Motor neuron (in vitro differentiated cells): ENCODE measurements around the gene MGLL. TPM values are rescaled to one million over a fixed set of nuclear protein-coding genes. Genes with fewer than 3 reads are reported as not detected.

Experiments used
- ATAC-seq, 8 experiments: fragments of 200-7000 bp; cut with Tn5 transposase; replicated peaks in 6 of 8; 2 replicates each; pipeline ENCODE4 v1.8.0; 2021; ENCODE audit warnings: mild to moderate bottlenecking in 8 of 8, moderate library complexity in 8 of 8
- H3K27ac ChIP-seq, 2 donors: fragments of 250-450 bp; sonication (Bioruptor Pico); 2 replicates each; pipeline ENCODE4 v1.9.0; 2021; ENCODE audit warnings: antibody characterized with exemption in 2 of 2, mild to moderate bottlenecking in 2 of 2, moderate library complexity in 1 of 2
- H3K4me1 ChIP-seq, 2 donors: fragments of 250-450 bp; sonication (Bioruptor Pico); replicated peaks in 1 of 2; 2 replicates each; pipeline ENCODE4 v1.6.1; 2021; ENCODE audit warnings: antibody characterized with exemption in 2 of 2, mild to moderate bottlenecking in 2 of 2, moderate library complexity in 1 of 2
- H3K4me3 ChIP-seq, 5 donors: fragments of 250-450 bp; sonication (Bioruptor Pico); 2 replicates each; pipeline ENCODE4 v1.9.0; 2021; ENCODE audit warnings: antibody characterized with exemption in 5 of 5, mild to moderate bottlenecking in 5 of 5, moderate library complexity in 4 of 5
- WGBS, 10 experiments: fragments of 450-650 bp; shearing (Covaris generic); methylation state at CpG; one replicate each; pipeline ENCODE4 v1.0.0; 2022; 5-methylcytosine and 5-hydroxymethylcytosine counted together
- in situ Hi-C, 9 experiments: fragments of 400-800 bp; cut with MboI; loops; one replicate each; pipeline ENCODE4 v1.15.0; 2021; ENCODE audit warnings: low sequenced_read_pairs in 9 of 9, low pct_unique_long_range_greater_than_20kb in 2 of 9; ENCODE audit not compliant: unreplicated experiment in 9 of 9
- total RNA-seq, 8 experiments: library from RNA; unstranded; fragments of 300-600 nt; gene quantifications; 2 replicates each; pipeline versions ENCODE4 v1.2.3 to v1.2.4, GENCODE V29; 2022

The MGLL gene
- total RNA-seq, 8 experiments from 2014 or later = 0.43 to 69.2 (median 4.5) TPM

- ATAC-seq = peak in 3 of 8 experiments; percentile 19 to 78 (median 30)
- Histone ChIP-seq H3K27ac (peak overlapping the region in 1 of 2 donors; percentile 31), H3K4me3 (no peak overlapping the region), H3K4me1 (peaks cover 0 to 7% of the 10 kb centered on the region in 2 donors)
- in situ Hi-C loops = no loop called here
- WGBS, 10 experiments = 62 to 93% (median 79%) methylated on average over 1 to 6 of the region's 6 CpGs; no CpG with 5 or more reads in 2 of the 10 experiments
These were observed 19.7 kb downstream of the MGLL start for GRCh38 chr3:127802606-127803005.

DNA sequence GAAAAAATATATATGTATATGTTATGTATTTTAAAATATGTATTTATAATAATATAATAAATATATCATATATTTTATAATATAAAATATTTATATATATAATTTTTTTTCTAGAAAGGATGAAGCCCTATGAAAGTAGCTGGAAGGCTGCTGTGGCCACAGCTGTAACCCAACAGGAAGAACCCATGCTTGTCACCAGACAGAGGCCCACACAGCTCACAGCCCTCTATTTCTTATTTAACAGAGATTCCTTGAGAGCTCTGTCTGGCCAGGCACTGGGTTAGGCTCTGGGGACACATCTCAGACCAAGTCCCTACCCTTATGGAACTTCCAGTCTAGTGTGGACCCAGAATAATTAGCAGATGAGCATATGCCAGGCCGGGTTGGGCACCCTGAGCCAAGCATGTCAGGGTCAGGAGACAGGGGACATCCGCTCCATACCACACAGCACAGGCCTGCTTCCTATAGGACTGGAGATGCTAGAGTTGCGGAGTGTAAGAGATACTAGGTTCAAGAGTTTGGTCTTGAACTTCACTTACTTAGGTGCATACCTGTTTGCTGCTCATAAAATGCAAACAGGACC is 20.5 kb downstream of the MGLL start:
- no peak overlapping the region for H3K4me3 ChIP-seq
- peaks cover 0 to 10% of the 10 kb centered on the region in 2 donors for H3K4me1 ChIP-seq
- in situ Hi-C loops = no loop called here
- no peak overlapping the region for H3K27ac ChIP-seq
- 80 to 100% (median 92%) methylated on average over 1 to 3 of the region's 3 CpGs; no CpG with 5 or more reads in 6 of the 10 experiments for WGBS, 10 experiments
- no peak for ATAC-seq

DNA sequence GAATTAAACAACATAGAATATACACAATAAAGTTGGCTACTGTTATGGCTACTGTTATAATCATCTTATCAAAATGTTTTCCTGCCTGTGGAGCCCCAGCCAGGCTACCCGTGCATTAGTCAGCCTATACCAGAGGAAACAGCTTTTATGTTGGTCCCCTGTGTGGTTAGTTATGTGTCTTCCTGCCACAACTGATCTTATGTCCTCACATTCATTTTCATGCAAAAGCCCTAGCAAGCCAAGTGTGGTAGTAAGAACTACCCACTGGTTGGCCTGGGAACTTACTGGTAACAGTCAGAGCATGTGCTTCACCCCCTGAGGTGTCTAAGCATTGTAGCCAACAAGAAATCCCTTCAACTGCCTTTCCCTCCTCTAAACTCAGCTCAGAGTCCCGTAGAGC is 21.8 kb downstream of the MGLL start:
- ATAC-seq = no peak
- in situ Hi-C loops = no loop called here
- Histone ChIP-seq H3K4me3 (no peak overlapping the region), H3K4me1 (peaks cover 8 to 20% of the 10 kb centered on the region in 2 donors), H3K27ac (no peak overlapping the region)
- 20 to 100% (median 57%) methylated on average over 1 to 2 of the region's 2 CpGs; no CpG with 5 or more reads in 3 of the 10 experiments for WGBS, 10 experiments

DNA sequence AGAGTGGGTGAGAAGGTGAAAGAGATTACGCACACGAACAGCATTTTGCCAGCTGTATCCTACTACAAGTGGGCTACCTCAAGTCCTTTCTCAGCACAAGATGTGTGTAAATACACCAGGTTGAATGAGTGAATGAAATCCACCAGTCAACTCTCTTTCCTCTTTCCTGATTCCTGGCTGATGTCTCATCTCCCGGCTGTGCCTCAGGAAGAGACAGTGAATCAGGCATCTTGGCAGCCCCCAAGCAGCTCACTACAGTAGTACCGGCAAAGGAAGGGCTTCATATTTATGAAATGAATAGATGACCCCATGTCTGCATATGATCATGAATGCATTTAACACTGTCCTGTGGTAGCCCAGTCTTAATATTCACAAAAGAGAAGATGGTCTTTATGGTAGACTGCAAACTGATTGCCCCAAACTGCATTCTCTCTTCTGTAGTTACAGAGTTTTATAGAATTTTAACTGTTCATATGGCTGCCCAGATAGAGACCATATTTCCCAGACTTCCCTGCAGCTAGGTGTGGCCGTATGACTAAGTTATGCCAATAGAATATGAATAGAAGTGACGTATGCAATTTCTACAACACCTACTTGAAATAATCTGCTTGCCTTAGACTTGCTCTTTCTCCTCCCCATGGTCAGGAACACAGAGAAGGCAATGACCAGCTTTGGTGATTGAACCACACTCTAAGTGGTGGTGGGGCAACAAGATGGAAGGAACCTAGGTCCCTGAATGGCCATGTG is 22.7 kb downstream of the MGLL start:
- Histone ChIP-seq H3K4me1 (peaks cover 8 to 20% of the 10 kb centered on the region in 2 donors), H3K4me3 (no peak overlapping the region), H3K27ac (no peak overlapping the region)
- peak in 3 of 8 experiments; percentile 56 to 79 (median 64) for ATAC-seq
- WGBS, 10 experiments = 8 to 83% (median 60%) methylated on average over 1 to 4 of the region's 6 CpGs; no CpG with 5 or more reads in 3 of the 10 experiments
- in situ Hi-C loops = no loop called here

- WGBS, 10 experiments = 62 to 100% (median 100%) methylated on average over 1 to 3 of the region's 4 CpGs; no CpG with 5 or more reads in 3 of the 10 experiments
- no peak overlapping the region for H3K4me3 ChIP-seq
- ATAC-seq = no peak
- in situ Hi-C loops = no loop called here
- peaks cover 8 to 20% of the 10 kb centered on the region in 2 donors for H3K4me1 ChIP-seq
- H3K27ac ChIP-seq = no peak overlapping the region
These were observed 23.6 kb downstream of the MGLL start for GRCh38 chr3:127798716-127799115.

DNA sequence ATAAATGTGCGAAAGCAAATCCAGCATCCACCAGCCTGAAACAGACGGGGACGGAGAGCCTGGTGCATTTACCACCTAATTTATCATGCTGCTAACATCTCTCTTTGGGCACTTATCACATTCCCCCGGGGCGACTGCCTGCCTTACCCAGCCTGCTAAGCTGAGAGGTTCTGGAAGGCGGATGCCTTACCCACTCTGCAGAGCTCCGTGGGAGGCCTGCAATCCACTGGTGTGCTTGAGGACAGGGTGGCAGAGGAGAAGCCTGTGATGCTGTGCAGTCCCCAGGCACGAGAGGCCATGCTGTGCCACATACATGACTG is 25.5 kb downstream of the MGLL start:
- peaks cover 8 to 13% of the 10 kb centered on the region in 2 donors for H3K4me1 ChIP-seq
- 50 to 87% (median 55%) methylated on average over 1 to 3 of the region's 8 CpGs; no CpG with 5 or more reads in 5 of the 10 experiments for WGBS, 10 experiments
- ATAC-seq = peak in 6 of 8 experiments; percentile 5 to 94 (median 83)
- no peak overlapping the region for H3K27ac ChIP-seq
- H3K4me3 ChIP-seq = no peak overlapping the region
- in situ Hi-C loops = no loop called here

GRCh38 chr3:127796045-127796830 is 26.1 kb downstream of the MGLL start:
- no peak overlapping the region for H3K4me3 ChIP-seq
- 43 to 100% (median 64%) methylated on average over 1 to 7 of the region's 7 CpGs; no CpG with 5 or more reads in 2 of the 10 experiments for WGBS, 10 experiments
- peak in 5 of 8 experiments; percentile 68 to 90 (median 87) for ATAC-seq
- peaks cover 8 to 13% of the 10 kb centered on the region in 2 donors for H3K4me1 ChIP-seq
- in situ Hi-C loops = no loop called here
- no peak overlapping the region for H3K27ac ChIP-seq

DNA sequence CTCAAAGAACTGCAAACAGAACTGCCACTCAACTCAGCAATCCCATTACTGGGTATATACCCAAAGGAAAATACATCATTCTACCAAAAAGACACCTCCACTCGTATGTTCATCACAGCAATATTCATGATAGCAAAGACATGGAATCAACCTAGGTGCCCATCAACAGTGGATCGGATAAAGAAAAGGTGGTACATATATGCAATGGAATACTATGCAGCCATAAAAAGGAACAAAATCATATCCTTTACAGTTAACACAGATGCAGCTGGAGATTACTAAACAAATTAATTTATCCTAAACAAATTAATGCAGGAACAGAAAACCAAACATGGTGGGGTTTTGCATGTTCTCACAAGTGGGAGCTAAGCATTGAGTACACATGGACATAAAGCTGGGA is 27.3 kb downstream of the MGLL start:
- no peak for ATAC-seq
- in situ Hi-C loops = no loop called here
- 80 to 100% (median 100%) methylated on average over 1 to 2 of the region's 2 CpGs; no CpG with 5 or more reads in 2 of the 10 experiments for WGBS, 10 experiments
- no peak overlapping the region for H3K27ac ChIP-seq
- H3K4me1 ChIP-seq = peaks cover 8 to 16% of the 10 kb centered on the region in 2 donors
- no peak overlapping the region for H3K4me3 ChIP-seq

DNA sequence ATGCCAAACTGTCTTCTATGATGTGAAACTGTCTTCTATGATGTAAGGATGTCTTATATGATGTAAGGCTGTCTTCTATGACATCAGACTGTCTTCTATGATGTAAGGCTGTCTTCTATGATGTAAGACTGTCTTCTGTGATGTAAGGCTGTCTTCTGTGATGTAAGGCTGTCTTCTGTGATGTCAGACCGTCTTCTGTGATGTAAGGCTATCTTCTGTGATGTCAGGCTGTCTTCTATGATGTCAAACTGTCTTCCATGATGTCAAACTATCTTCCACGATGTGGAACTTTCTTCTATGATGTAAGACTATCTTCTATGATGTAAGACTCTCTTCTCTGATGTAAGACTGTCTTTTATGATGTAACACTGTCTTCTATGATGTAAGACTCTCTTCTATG is 27.9 kb downstream of the MGLL start:
- peaks cover 8 to 16% of the 10 kb centered on the region in 2 donors for H3K4me1 ChIP-seq
- H3K27ac ChIP-seq = no peak overlapping the region
- no peak overlapping the region for H3K4me3 ChIP-seq
- no peak for ATAC-seq
- in situ Hi-C loops = no loop called here
- WGBS, 10 experiments = 33 to 100% (median 75%) methylated on average over 1 to 2 of the region's 2 CpGs; no CpG with 5 or more reads in 1 of the 10 experiments

GRCh38 chr3:127792541-127793292 is 29.6 kb downstream of the MGLL start:
- peak in 2 of 8 experiments; percentile 1 to 10 for ATAC-seq
- Histone ChIP-seq H3K4me3 (no peak overlapping the region), H3K4me1 (peaks cover 19 to 24% of the 10 kb centered on the region in 2 donors), H3K27ac (no peak overlapping the region)
- 0 to 100% (median 90%) methylated on average over 1 to 10 of the region's 18 CpGs; no CpG with 5 or more reads in 3 of the 10 experiments for WGBS, 10 experiments
- in situ Hi-C loops = no loop called here

GRCh38 chr3:127791221-127791913 is 30.9 kb downstream of the MGLL start:
- peak in 6 of 8 experiments; percentile 21 to 82 (median 39) for ATAC-seq
- H3K27ac ChIP-seq = no peak overlapping the region
- WGBS, 10 experiments = 0 to 100% (median 68%) methylated on average over 1 to 5 of the region's 9 CpGs; no CpG with 5 or more reads in 3 of the 10 experiments
- H3K4me1 ChIP-seq = peaks cover 21 to 23% of the 10 kb centered on the region in 2 donors
- in situ Hi-C loops = no loop called here
- no peak overlapping the region for H3K4me3 ChIP-seq

- no peak overlapping the region for H3K4me3 ChIP-seq
- ATAC-seq = no peak
- in situ Hi-C loops = no loop called here
- H3K27ac ChIP-seq = no peak overlapping the region
- peaks cover 20 to 23% of the 10 kb centered on the region in 2 donors for H3K4me1 ChIP-seq
- WGBS, 10 experiments = 80 to 100% (median 100%) methylated on average over 1 to 6 of the region's 7 CpGs; no CpG with 5 or more reads in 7 of the 10 experiments
These were observed 31.5 kb downstream of the MGLL start for GRCh38 chr3:127790882-127791183.
